Measurements from ENCODE around the gene GCDH. TPM values are rescaled to one million over a fixed set of nuclear protein-coding genes. Genes with fewer than 3 reads are reported as not detected.

Gene GCDH
- total RNA-seq, 1 experiment from 2014 or later, result 53.2 TPM

DNA sequence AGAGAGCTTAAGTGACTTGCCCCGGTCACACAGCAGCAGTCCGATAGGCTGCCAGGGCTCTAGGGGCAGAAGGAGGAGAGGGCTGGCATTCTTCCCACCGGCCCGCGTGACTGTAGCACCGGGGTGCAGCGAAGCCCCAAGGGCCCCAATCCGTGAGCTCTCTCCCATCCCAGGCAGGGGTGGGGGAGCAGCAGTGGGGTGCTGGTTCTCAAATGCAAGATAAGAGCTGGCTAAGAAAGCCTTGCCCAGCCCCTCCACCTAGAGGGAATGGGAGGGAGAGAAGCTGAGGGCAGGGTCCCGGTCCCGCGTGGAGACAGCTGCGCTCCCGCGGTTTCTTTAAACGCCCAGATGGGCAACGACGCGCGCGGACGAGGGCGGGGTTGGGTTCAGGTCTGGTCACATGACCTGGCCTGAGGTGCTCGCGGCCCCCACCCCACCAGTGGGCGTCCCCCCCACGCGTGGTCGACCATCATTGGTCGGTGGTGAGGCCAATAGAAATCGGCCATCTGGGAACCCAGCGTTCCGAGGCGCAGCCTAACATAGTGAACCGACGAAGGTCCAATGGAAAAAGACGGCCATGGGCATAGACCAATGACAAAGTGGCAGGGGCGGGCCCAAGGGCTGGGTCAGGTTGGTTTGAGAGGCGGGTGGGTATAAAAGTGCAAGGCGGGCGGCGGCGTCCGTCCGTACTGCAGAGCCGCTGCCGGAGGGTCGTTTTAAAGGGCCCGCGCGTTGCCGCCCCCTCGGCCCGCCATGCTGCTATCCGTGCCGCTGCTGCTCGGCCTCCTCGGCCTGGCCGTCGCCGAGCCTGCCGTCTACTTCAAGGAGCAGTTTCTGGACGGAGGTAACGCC lies 47.2 kb downstream of the GCDH start, which contains the start of gene CALR:
Gene CALR, plus strand, starts transcription at position 683 of the 852 bp plus-strand sequence. Its CDS starts 71 bp downstream, at position 754.
- no CpG with 5 or more reads among the region's 63 CpGs for WGBS (ENCODE audit: extremely low coverage, insufficient read length, low lambda C conversion rate)

More for the DNA sequence above, 47.2 kb downstream of the GCDH start, which contains the start of gene CALR:
- peaks cover 41 to 49% (median 44%) of the 10 kb centered on the region in 3 experiments for H3K36me3 Mint-ChIP-seq (ENCODE audit: insufficient read depth in 1 of 3, low read depth in 3 of 3)
- Histone ChIP-seq H2BK120ac (ENCODE audit: low read depth, low read length, poor library complexity, severe bottlenecking) (no peak within 1 kb of the TSS), H3K9ac (ENCODE audit: extremely low read depth, insufficient read length, low read length) (peak within 1 kb of the TSS; percentile 75), H3K4me2 (ENCODE audit: insufficient read depth, insufficient read length, low read length) (peak within 1 kb of the TSS; percentile 97), H3T11ph (ENCODE audit: low read length) (no peak within 1 kb of the TSS), H3K18ac (ENCODE audit: insufficient read length, low read depth, low read length) (no peak within 1 kb of the TSS), H2BK12ac (ENCODE audit: insufficient read length, low read depth, low read length) (no peak within 1 kb of the TSS), H4K91ac (ENCODE audit: insufficient read length, low read depth, low read length) (no peak within 1 kb of the TSS), H3K27ac (ENCODE audit: insufficient read length, low read depth, low read length) (no peak within 1 kb of the TSS), H3K23me2 (ENCODE audit: insufficient read length, low read depth, low read length, poor library complexity, severe bottlenecking) (peaks cover 7% of the 10 kb centered on the region), H3K27me3 (ENCODE audit: insufficient read depth, low read length) (no peaks in the 10 kb centered on the region), H3K4ac (ENCODE audit: low read depth, low read length) (no peak within 1 kb of the TSS), H4K5ac (ENCODE audit: insufficient read length, low read depth, low read length) (no peak within 1 kb of the TSS), H3K14ac (ENCODE audit: insufficient read depth, low read length) (peak within 1 kb of the TSS; percentile 84), H3K79me2 (ENCODE audit: insufficient read depth, low read length) (peaks cover 7% of the 10 kb centered on the region; the same call in 1 of the 2 replicates), H2AFZ (ENCODE audit: low read length) (no peak within 1 kb of the TSS), H3K23ac (ENCODE audit: insufficient read length, low read depth, low read length) (no peak within 1 kb of the TSS), H4K8ac (replicated peaks; ENCODE audit: insufficient read length, low read depth, low read length) (no peak within 1 kb of the TSS), H2BK20ac (ENCODE audit: low read depth, low read length, poor library complexity, severe bottlenecking) (no peak within 1 kb of the TSS), H2AK5ac (ENCODE audit: insufficient read length, low read length) (no peak within 1 kb of the TSS), H4K20me1 (ENCODE audit: control insufficient read depth, insufficient read depth, insufficient read length) (no peaks in the 10 kb centered on the region), H2BK15ac (ENCODE audit: low read depth, low read length) (no peak within 1 kb of the TSS), H2BK5ac (ENCODE audit: insufficient read length, low read length) (no peak within 1 kb of the TSS), H3K9me3 (ENCODE audit: control insufficient read depth, low read depth, low read length) (no peaks in the 10 kb centered on the region), H3K4me1 (ENCODE audit: insufficient read depth, low read length) (no peaks in the 10 kb centered on the region; the same call in 1 of the 2 replicates), H3K79me1 (ENCODE audit: insufficient read depth, low read depth, low read length, poor library complexity, severe bottlenecking) (peaks cover 6% of the 10 kb centered on the region), H3K56ac (ENCODE audit: insufficient read length, low read depth, low read length) (no peak within 1 kb of the TSS)
- no peaks in the 10 kb centered on the region; a peak in 1 of 5 replicates for H3K9me3 Mint-ChIP-seq
- H3K27me3 Mint-ChIP-seq (ENCODE audit: low read depth), result no peaks in the 10 kb centered on the region; the same call in 1 of the 2 replicates
- TF ChIP-seq, protein P1, sequence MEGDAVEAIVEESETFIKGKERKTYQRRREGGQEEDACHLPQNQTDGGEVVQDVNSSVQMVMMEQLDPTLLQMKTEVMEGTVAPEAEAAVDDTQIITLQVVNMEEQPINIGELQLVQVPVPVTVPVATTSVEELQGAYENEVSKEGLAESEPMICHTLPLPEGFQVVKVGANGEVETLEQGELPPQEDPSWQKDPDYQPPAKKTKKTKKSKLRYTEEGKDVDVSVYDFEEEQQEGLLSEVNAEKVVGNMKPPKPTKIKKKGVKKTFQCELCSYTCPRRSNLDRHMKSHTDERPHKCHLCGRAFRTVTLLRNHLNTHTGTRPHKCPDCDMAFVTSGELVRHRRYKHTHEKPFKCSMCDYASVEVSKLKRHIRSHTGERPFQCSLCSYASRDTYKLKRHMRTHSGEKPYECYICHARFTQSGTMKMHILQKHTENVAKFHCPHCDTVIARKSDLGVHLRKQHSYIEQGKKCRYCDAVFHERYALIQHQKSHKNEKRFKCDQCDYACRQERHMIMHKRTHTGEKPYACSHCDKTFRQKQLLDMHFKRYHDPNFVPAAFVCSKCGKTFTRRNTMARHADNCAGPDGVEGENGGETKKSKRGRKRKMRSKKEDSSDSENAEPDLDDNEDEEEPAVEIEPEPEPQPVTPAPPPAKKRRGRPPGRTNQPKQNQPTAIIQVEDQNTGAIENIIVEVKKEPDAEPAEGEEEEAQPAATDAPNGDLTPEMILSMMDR (conservative IDR thresholded peaks at IDR 0.05), result no peak
- peak; percentile 98 for DNase-seq
- peak within 1 kb of the TSS; percentile 94 to 97 (median 97) for H3K27ac Mint-ChIP-seq
- H3K4me1 Mint-ChIP-seq, result peaks cover 19 to 39% of the 10 kb centered on the region in 2 experiments
- H3K4me3 Mint-ChIP-seq, result peak within 1 kb of the TSS; percentile 98 to 99

Measured in H9 (cell line).